ENCODE data around the gene IFITM10. TPM values are rescaled to one million over a fixed set of nuclear protein-coding genes. Genes with fewer than 3 reads are reported as not detected.

IFITM10 gene
- total RNA-seq, 1 experiment from 2014 or later, result 0.59 TPM

DNA sequence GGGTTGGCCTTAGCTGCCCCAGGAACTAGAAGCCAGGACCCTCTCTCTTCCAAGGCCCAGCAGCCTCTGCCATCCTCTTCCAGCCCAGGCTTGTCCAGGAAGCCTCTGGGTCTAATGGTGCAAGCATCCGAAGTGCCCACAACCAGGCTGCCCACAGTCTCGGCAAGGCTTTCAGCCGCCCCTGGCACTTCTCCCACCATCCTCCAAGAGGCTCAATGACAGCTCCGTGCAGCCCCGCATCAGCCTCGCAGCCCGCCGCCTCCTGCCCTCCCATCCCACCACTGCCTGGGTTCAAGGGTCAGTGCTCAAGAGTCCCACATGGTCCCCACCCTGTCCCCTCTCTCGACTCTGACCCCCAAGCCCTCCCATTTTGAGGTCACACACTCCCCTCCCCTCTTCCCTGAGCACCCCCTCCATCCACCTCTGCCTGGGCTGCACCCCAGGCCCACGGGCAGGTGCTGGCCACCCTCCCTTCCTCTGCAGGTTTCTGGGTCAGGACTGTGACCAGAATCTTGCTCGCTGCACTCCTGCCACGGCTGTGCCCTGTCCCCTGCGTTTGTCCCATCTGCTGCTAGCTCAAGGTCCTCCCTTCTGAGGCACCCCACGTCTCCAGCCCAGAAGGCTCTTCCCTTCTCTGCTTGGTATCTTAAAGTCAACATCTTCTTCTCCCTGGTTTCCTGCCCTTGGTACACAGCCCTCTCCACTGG lies 17.2 kb downstream of the IFITM10 start:
- H3K79me2 ChIP-seq (ENCODE audit: insufficient read depth, low read length), result no peaks in the 10 kb centered on the region
- H3K4me2 ChIP-seq (ENCODE audit: insufficient read depth, insufficient read length, low read length), result no peak overlapping the region
- no peak overlapping the region for H4K5ac ChIP-seq (ENCODE audit: insufficient read length, low read depth, low read length)
- no peak overlapping the region for H3K4me3 Mint-ChIP-seq
- no peak overlapping the region for H4K91ac ChIP-seq (ENCODE audit: insufficient read length, low read depth, low read length)
- no peaks in the 10 kb centered on the region for H3K79me1 ChIP-seq (ENCODE audit: insufficient read depth, low read depth, low read length, poor library complexity, severe bottlenecking)
- no peak overlapping the region for H3K56ac ChIP-seq (ENCODE audit: insufficient read length, low read depth, low read length)
- H3K23me2 ChIP-seq (ENCODE audit: insufficient read length, low read depth, low read length, poor library complexity, severe bottlenecking), result no peaks in the 10 kb centered on the region
- H2AFZ ChIP-seq (ENCODE audit: low read length), result no peak overlapping the region
- H3K9me3 Mint-ChIP-seq, result peaks cover 10 to 19% of the 10 kb centered on the region in 2 experiments
- no peaks in the 10 kb centered on the region; a peak in 1 of 7 replicates for H3K36me3 Mint-ChIP-seq (ENCODE audit: insufficient read depth in 1 of 3, low read depth in 3 of 3)
- H3K27me3 ChIP-seq (ENCODE audit: insufficient read depth, low read length), result no peaks in the 10 kb centered on the region; the same call in 1 of the 2 replicates
- H2BK15ac ChIP-seq (ENCODE audit: low read depth, low read length), result no peak overlapping the region
- peaks cover 2 to 3% of the 10 kb centered on the region in 2 experiments; a peak in 2 of 4 replicates for H3K4me1 Mint-ChIP-seq
- no peak overlapping the region for H2BK20ac ChIP-seq (ENCODE audit: low read depth, low read length, poor library complexity, severe bottlenecking)
- no peak overlapping the region; a peak in 1 of 7 replicates for H3K27ac Mint-ChIP-seq
- H2AK5ac ChIP-seq (ENCODE audit: insufficient read length, low read length), result no peak overlapping the region
- no peak overlapping the region for H4K8ac ChIP-seq (replicated peaks; ENCODE audit: insufficient read length, low read depth, low read length)
- H3K14ac ChIP-seq (ENCODE audit: insufficient read depth, low read length), result no peak overlapping the region; the same call in 1 of the 2 replicates
- no peak overlapping the region for H3K9ac ChIP-seq (ENCODE audit: extremely low read depth, insufficient read length, low read length)
- no peak overlapping the region for H2BK12ac ChIP-seq (ENCODE audit: insufficient read length, low read depth, low read length)
- H3K27me3 Mint-ChIP-seq (ENCODE audit: low read depth), result peaks cover 95% of the 10 kb centered on the region
- no peaks in the 10 kb centered on the region for H3K4me1 ChIP-seq (ENCODE audit: insufficient read depth, low read length)
- DNase-seq, result no peak
- H2BK5ac ChIP-seq (ENCODE audit: insufficient read length, low read length), result no peak overlapping the region
- no peak overlapping the region for H3K4ac ChIP-seq (ENCODE audit: low read depth, low read length)
- no peak overlapping the region for H3T11ph ChIP-seq (ENCODE audit: low read length)
- TF ChIP-seq CTCF (conservative IDR thresholded peaks at IDR 0.05), result no peak
- no CpG with 5 or more reads among the region's 14 CpGs for WGBS (ENCODE audit: extremely low coverage, insufficient read length, low lambda C conversion rate)
- no peak overlapping the region for H3K23ac ChIP-seq (ENCODE audit: insufficient read length, low read depth, low read length)
- no peak overlapping the region for H3K18ac ChIP-seq (ENCODE audit: insufficient read length, low read depth, low read length)
- H2BK120ac ChIP-seq (ENCODE audit: low read depth, low read length, poor library complexity, severe bottlenecking), result no peak overlapping the region
- H3K27ac ChIP-seq (ENCODE audit: insufficient read length, low read depth, low read length), result no peak overlapping the region
- H4K20me1 ChIP-seq (ENCODE audit: control insufficient read depth, insufficient read depth, insufficient read length), result peaks cover under 1% of the 10 kb centered on the region
- no peaks in the 10 kb centered on the region for H3K9me3 ChIP-seq (ENCODE audit: control insufficient read depth, low read depth, low read length)

Measured in H9 (cell line).